Activated T-helper 2 cell treated with anti-CD3 and anti-CD28 coated beads, Interferon-gamma antibody, Interleukin-2, Interleukin-4, amounts not matched to agents 10 μg/mL and 5 μg/mL and 100 μg/mL, durations not matched to agents 14 hours and 24 hours and 36 hours (primary cell): Measurements from ENCODE around the gene BBS5. TPM values are rescaled to one million over a fixed set of nuclear protein-coding genes. Genes with fewer than 3 reads are reported as not detected.
"Not testable (repeated sequence)": the region's sequence is repeated elsewhere in the genome, so short reads cannot be mapped to it uniquely, and the experiment has no call there.

Experiments used
- DNase-seq: peaks from one replicate; pipeline ENCODE4 v3.0.0; 2021; ENCODE audit warnings: low spot score
- H3K27ac Mint-ChIP-seq: one replicate; pipeline ENCODE4 v1.8.0; 2021; ENCODE audit warnings: mixed read lengths
- H3K27me3 Mint-ChIP-seq: one replicate; pipeline ENCODE4 v1.8.0; 2021; ENCODE audit warnings: low read depth, mixed read lengths
- H3K36me3 Mint-ChIP-seq: one replicate; pipeline ENCODE4 v1.8.0; 2021; ENCODE audit warnings: low read depth, mixed read lengths
- H3K4me1 Mint-ChIP-seq: one replicate; pipeline ENCODE4 v1.8.0; 2021; ENCODE audit warnings: low read depth, mixed read lengths
- H3K4me3 Mint-ChIP-seq: one replicate; pipeline ENCODE4 v1.8.0; 2021; ENCODE audit warnings: low read depth, mild to moderate bottlenecking, moderate library complexity, mixed read lengths
- H3K9me3 Mint-ChIP-seq: one replicate; pipeline ENCODE4 v1.8.0; 2021; ENCODE audit warnings: mixed read lengths
- intact Hi-C: fragments of 100-400 bp; cut with micrococcal nuclease; formaldehyde crosslinking; loops from one replicate; pipeline ENCODE4 v1.15.1; 2023
- total RNA-seq: library from RNA; stranded (reverse); gene quantifications from 2 replicates; pipeline ENCODE4 v1.2.3, GENCODE V29; 2022

The BBS5 gene
- total RNA-seq = 3.2 and 3.3 TPM in 2 replicates

DNA sequence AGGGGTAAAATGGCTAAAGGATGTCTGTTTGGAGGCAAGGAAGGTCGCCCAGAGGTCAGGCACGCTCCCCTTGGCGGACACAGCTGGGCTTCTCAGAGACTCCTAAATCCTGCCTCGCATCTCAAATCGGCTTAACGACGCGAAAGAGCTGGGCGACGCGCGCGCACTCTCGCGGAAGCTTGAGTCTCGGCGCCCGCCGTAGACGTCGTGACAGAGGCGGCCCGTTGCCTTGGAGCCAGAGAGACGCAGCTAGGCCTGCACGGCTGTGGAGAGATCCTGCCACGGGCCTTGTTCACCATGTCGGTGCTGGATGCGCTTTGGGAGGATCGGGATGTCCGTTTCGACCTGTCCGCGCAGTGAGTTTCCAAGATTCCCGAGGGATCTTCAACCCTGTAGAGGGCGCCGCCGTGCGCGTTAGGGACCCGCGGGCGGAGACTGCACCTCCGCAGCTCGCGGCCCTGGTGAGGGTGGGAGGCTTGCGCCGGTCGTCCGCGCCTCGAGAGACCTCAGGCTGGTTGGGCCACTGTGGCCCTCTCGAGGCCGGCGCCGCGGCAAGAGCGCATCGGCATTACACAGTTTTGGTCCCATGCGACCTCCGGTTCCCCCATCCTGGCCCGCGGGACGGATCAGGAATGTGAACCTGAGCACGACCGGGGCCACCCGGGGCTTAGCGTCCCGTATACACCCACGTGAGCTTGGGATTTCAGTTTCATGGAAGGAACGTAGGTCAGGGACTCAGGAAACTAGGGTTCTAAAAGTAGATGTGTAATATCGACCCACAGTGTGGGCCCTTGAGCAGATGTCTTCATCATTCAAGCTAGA, at the start of gene BBS5:
Gene BBS5 (plus strand): TSS at position 238 of the 822 bp plus-strand sequence. CDS start 60 bp downstream, at position 298.
- Mint-ChIP-seq H3K4me3 (peak within 1 kb of the TSS; percentile 88), H3K9me3 (no peaks in the 10 kb centered on the region), H3K36me3 (no peaks in the 10 kb centered on the region), H3K27me3 (no peaks in the 10 kb centered on the region), H3K4me1 (peaks cover 12% of the 10 kb centered on the region), H3K27ac (peak within 1 kb of the TSS; percentile 28)
- intact Hi-C loops = loop anchor here (1.0 kb wide), 1 partner anchor 348 kb away; the partner anchor contains the start of gene UBR3
- DNase-seq = peak; percentile 65

DNA sequence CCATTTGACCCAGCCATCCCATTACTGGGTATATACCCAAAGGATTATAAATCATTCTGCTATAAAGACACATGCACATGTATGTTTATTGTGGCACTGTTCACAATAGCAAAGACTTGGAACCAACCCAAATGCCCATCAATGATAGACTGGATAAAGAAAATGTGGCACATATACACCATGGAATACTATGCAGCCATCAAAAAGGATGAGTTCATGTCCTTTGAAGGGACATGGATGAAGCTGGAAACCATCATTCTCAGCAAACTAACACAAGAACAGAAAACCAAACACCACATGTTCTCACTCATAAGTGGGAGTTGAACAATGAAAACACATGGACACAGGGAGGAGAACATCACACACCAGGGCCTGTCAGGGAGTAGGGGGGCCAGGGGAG, 47.5 kb upstream of the BBS5 start:
- H3K4me1 Mint-ChIP-seq, H3K9me3 Mint-ChIP-seq, intact Hi-C loops, H3K36me3 Mint-ChIP-seq, H3K27ac Mint-ChIP-seq, H3K4me3 Mint-ChIP-seq, DNase-seq: not testable (repeated sequence)
- H3K27me3 Mint-ChIP-seq = peaks cover 17% of the 10 kb centered on the region

GRCh38 chr2:169434236-169434635, 45.1 kb upstream of the BBS5 start:
- peaks cover 29% of the 10 kb centered on the region for H3K27me3 Mint-ChIP-seq
- intact Hi-C loops, H3K4me1 Mint-ChIP-seq, H3K27ac Mint-ChIP-seq, H3K9me3 Mint-ChIP-seq, H3K36me3 Mint-ChIP-seq, DNase-seq, H3K4me3 Mint-ChIP-seq: not testable (repeated sequence)

- no peak for DNase-seq
- Mint-ChIP-seq H3K27me3 (peaks cover 39% of the 10 kb centered on the region), H3K36me3 (no peaks in the 10 kb centered on the region), H3K9me3 (peaks cover 3% of the 10 kb centered on the region), H3K4me3 (no peak overlapping the region), H3K4me1 (peaks cover 4% of the 10 kb centered on the region), H3K27ac (no peak overlapping the region)
- intact Hi-C loops = no loop called here
Observed at GRCh38 chr2:169438466-169439072, 40.7 kb upstream of the BBS5 start.

- peaks cover 4% of the 10 kb centered on the region for H3K4me1 Mint-ChIP-seq
- no peak overlapping the region for H3K4me3 Mint-ChIP-seq
- intact Hi-C loops = no loop called here
- H3K27ac Mint-ChIP-seq = no peak overlapping the region
- H3K9me3 Mint-ChIP-seq = no peaks in the 10 kb centered on the region
- peaks cover 43% of the 10 kb centered on the region for H3K27me3 Mint-ChIP-seq
- DNase-seq = no peak
- H3K36me3 Mint-ChIP-seq = no peaks in the 10 kb centered on the region
Observed at GRCh38 chr2:169439900-169440299, 39.4 kb upstream of the BBS5 start.

DNA sequence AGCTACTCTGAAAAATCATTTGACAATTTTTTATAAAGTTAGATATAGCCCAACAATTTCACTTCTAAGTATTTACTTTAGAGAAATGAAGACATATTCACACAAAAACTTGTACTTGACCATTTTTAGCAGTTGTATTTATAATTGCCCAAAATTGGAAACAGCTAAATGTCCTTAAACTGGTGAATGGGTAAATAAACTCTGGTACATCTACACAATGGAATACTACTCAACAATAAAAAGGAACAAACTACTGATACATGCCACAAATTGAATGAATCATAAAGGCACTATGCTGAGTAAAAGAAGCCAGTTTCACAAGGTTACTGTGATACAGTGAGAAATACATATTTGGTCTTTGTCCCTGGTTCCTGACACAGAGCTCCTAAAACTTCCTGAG, 32.8 kb upstream of the BBS5 start:
- no peaks in the 10 kb centered on the region for H3K36me3 Mint-ChIP-seq
- intact Hi-C loops = no loop called here

DNA sequence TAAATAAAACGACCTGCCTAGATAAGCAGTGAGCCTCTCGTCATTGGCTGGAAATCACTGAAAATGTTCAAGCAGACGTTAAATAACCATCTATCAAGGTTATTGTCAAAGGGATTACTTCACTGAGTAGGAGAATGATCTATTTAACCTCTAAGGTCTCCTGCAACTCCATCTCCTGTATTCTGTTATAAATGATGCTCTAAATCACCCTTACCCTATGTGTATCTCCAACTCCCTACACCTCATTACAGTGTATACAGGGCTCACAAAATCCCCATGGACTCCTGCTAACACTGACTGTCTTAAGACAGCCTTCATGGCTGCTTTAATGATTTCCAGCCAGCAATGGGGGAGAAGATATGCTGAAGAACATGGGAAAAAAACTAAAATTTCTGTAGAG, 31.0 kb upstream of the BBS5 start:
- Mint-ChIP-seq H3K36me3 (no peaks in the 10 kb centered on the region), H3K27ac (no peak overlapping the region), H3K27me3 (peaks cover 11% of the 10 kb centered on the region), H3K9me3 (no peaks in the 10 kb centered on the region), H3K4me1 (no peaks in the 10 kb centered on the region), H3K4me3 (no peak overlapping the region)
- no peak for DNase-seq
- intact Hi-C loops = no loop called here

More for the DNA sequence above, 32.8 kb upstream of the BBS5 start:
- Mint-ChIP-seq H3K9me3 (no peaks in the 10 kb centered on the region), H3K27me3 (peaks cover 16% of the 10 kb centered on the region), H3K4me3 (no peak overlapping the region), H3K27ac (no peak overlapping the region), H3K4me1 (no peaks in the 10 kb centered on the region)
- DNase-seq = no peak

- Mint-ChIP-seq H3K4me3 (no peak overlapping the region), H3K36me3 (no peaks in the 10 kb centered on the region)
- intact Hi-C loops = no loop called here
Observed at GRCh38 chr2:169448865-169449264, 30.4 kb upstream of the BBS5 start.

GRCh38 chr2:169452080-169452479, 27.2 kb upstream of the BBS5 start:
- Mint-ChIP-seq H3K9me3 (no peaks in the 10 kb centered on the region), H3K4me3 (no peak overlapping the region), H3K27ac (no peak overlapping the region), H3K36me3 (no peaks in the 10 kb centered on the region), H3K27me3 (peaks cover 5% of the 10 kb centered on the region), H3K4me1 (no peaks in the 10 kb centered on the region)
- intact Hi-C loops = loop anchor here (5.0 kb wide), 1 partner anchor 475 kb away; no protein-coding TSS in a partner anchor
- DNase-seq = no peak

More at GRCh38 chr2:169448865-169449264, 30.4 kb upstream of the BBS5 start:
- Mint-ChIP-seq H3K27me3 (peaks cover 10% of the 10 kb centered on the region), H3K9me3 (no peaks in the 10 kb centered on the region), H3K4me1 (no peaks in the 10 kb centered on the region), H3K27ac (no peak overlapping the region)
- DNase-seq = no peak

DNA sequence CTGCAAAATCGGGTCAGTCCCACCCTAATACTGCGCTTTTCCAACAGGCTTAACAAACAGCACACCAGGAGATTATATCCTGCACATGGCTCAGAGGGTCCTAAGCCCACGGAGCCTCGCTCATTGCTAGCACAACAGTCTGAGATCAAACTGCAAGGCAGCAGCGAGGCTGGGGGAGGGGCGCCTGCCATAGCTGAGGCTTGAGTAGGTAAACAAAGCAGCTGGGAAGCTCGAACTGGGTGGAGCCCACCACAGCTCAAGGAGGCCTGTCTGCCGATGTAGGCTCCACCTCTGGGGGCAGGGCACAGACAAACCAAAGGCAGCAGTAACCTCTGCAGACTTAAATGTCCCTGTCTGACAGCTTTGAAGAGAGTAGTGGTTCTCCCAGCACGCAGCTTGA, 26.2 kb upstream of the BBS5 start:
- not testable (repeated sequence) for H3K36me3 Mint-ChIP-seq, H3K4me3 Mint-ChIP-seq, H3K27me3 Mint-ChIP-seq, DNase-seq, H3K4me1 Mint-ChIP-seq, H3K9me3 Mint-ChIP-seq, H3K27ac Mint-ChIP-seq
- intact Hi-C loops = loop anchor here (5.0 kb wide), 1 partner anchor 474 kb away; no protein-coding TSS in a partner anchor

GRCh38 chr2:169461143-169461542, 18.2 kb upstream of the BBS5 start:
- intact Hi-C loops = loop anchor here (5.0 kb wide), 2 partner anchors 99 to 489 kb away; partner anchors contain the start of gene LRP2
- no peak overlapping the region for H3K27ac Mint-ChIP-seq
- H3K36me3 Mint-ChIP-seq = no peaks in the 10 kb centered on the region
- no peak for DNase-seq
- peaks cover 6% of the 10 kb centered on the region for H3K27me3 Mint-ChIP-seq
- no peak overlapping the region for H3K4me3 Mint-ChIP-seq
- H3K4me1 Mint-ChIP-seq = peaks cover 2% of the 10 kb centered on the region
- no peaks in the 10 kb centered on the region for H3K9me3 Mint-ChIP-seq

DNA sequence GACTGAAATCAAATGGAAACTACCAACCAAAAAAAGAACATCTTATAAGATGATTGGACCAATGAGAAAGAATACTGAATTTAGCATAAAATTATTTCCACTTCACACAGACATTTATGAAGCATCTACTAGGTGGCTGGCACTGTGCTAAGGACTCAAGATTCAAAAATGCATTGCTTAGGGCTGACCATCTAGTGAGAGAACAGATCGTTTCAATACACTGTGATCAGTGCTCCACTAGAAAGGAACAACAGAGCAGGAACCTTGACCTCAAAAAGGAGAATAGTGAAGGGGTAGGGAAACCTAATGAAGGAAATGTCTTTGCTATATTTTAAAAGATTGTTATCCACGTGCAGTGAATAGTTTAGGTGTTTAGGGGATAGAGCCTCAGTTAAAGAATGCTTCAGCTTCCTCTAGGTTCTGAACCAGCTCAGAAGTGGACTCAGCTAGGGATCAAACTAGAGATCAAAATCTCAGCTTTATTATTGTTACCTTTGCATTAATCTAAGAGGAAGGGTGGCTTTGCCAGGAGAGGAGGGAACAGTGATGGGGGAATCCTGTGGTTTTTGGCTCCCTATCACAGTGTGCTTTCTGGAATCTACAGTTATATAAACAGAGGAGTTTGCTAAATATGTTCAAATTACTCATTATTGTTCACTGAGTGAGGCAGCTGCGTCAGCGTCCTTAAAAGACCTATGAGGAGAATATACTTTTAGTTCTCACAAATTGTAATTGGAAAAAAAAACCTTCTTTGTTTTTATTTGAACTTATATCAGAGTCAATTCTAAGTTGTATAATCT, 16.2 kb upstream of the BBS5 start:
- Mint-ChIP-seq H3K27ac (no peak overlapping the region), H3K4me1 (peaks cover 2% of the 10 kb centered on the region), H3K4me3 (no peak overlapping the region), H3K27me3 (peaks cover 3% of the 10 kb centered on the region), H3K36me3 (no peaks in the 10 kb centered on the region), H3K9me3 (no peaks in the 10 kb centered on the region)
- intact Hi-C loops = loop anchor here (5.0 kb wide), 2 partner anchors 101 to 491 kb away; partner anchors contain the start of gene LRP2
- no peak for DNase-seq
